Measurements from ENCODE around the gene SGPP2. TPM values are rescaled to one million over a fixed set of nuclear protein-coding genes. Genes with fewer than 3 reads are reported as not detected.

Gene SGPP2
- polyA plus RNA-seq, 1 donor (not counting 4 experiments of a cell fraction or from before 2014, with no cell fraction given) = 2.6 TPM

DNA sequence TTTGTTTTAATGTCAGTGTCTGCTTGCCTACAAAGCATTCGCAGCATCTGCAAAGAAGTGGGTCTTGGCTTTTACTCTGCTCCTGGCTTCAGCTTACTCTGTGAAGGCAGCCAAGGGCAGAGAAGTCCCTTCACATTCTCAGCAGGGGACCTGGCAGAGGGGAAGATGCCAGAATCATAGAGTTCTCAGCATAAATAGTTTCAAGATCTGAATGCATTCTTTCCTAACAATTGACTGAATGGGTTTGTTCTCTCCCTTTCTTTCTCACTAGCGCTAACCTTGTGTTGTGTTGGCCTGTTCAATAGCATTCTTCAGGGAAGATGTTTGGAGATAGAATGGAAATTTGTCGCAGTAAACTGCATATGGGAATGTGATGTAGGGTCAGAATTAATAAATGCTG is 124.6 kb downstream of the SGPP2 start:
- no peaks in the 10 kb centered on the region for H3K4me1 ChIP-seq (ENCODE audit: control insufficient read depth, extremely low read depth, insufficient read depth, low read length)
- dilution Hi-C loops (cut with MboI; ENCODE audit: extremely low pct_ligation_motif_present, low sequenced_read_pairs) = no loop called here
- no peak for FAIRE-seq

DNA sequence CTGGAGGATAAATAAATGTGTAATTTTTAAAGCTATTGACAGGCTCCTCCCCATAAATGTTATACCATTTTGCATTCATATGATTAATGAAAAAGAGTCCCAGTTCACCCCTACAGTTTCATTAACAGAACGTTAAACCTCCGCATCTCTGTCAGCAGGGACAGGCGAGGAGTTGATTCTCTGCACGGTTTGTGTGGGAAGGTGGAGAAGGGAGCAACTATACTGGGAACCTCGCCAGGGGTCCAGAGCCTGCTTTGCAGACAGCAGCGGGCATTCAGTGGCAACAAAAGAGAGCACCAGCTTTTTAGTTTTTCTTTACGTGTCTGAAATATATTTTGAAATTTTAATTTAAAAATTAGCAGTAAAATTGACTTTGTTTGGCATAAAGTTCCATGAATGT is 130.2 kb downstream of the SGPP2 start:
- Histone ChIP-seq H3K4me3 (ENCODE audit: control insufficient read depth in 2 of 3, extremely low read depth in 1 of 3, insufficient read depth in 2 of 3, low read depth in 1 of 3, low read length in 3 of 3) (no peak overlapping the region), H3K27me3 (ENCODE audit: control insufficient read depth, extremely low read depth, insufficient read depth, low read length) (peaks cover 4% of the 10 kb centered on the region), H3K27ac (ENCODE audit: control insufficient read depth, insufficient read depth, low read length) (no peak overlapping the region), H3K9me3 (ENCODE audit: control insufficient read depth, low read depth, low read length) (no peaks in the 10 kb centered on the region), H4K20me1 (ENCODE audit: control insufficient read depth, extremely low read depth, insufficient read depth, low read length) (no peaks in the 10 kb centered on the region), H3K79me2 (ENCODE audit: control insufficient read depth, insufficient read depth, low read length) (no peaks in the 10 kb centered on the region), H3K9me1 (ENCODE audit: control insufficient read depth, extremely low read depth, insufficient read depth, low read length) (no peaks in the 10 kb centered on the region), H2AFZ (ENCODE audit: control insufficient read depth, low read length) (no peak overlapping the region), H3K36me3 (ENCODE audit: control insufficient read depth in 2 of 2, extremely low read depth in 1 of 2, insufficient read depth in 2 of 2, low read length in 2 of 2) (no peaks in the 10 kb centered on the region), H3K4me2 (ENCODE audit: control insufficient read depth, extremely low read depth, insufficient read depth, low read depth, low read length) (no peak overlapping the region), H3K4me1 (ENCODE audit: control insufficient read depth, extremely low read depth, insufficient read depth, low read length) (no peaks in the 10 kb centered on the region), H3K9ac (ENCODE audit: control insufficient read depth, extremely low read depth, insufficient read depth, low read length) (no peak overlapping the region)
- dilution Hi-C loops (cut with MboI; ENCODE audit: extremely low pct_ligation_motif_present, low sequenced_read_pairs) = no loop called here
- FAIRE-seq (no peak), DNase-seq (ENCODE audit: low read depth, low spot score) (no peak)
- TF ChIP-seq, protein P1, sequence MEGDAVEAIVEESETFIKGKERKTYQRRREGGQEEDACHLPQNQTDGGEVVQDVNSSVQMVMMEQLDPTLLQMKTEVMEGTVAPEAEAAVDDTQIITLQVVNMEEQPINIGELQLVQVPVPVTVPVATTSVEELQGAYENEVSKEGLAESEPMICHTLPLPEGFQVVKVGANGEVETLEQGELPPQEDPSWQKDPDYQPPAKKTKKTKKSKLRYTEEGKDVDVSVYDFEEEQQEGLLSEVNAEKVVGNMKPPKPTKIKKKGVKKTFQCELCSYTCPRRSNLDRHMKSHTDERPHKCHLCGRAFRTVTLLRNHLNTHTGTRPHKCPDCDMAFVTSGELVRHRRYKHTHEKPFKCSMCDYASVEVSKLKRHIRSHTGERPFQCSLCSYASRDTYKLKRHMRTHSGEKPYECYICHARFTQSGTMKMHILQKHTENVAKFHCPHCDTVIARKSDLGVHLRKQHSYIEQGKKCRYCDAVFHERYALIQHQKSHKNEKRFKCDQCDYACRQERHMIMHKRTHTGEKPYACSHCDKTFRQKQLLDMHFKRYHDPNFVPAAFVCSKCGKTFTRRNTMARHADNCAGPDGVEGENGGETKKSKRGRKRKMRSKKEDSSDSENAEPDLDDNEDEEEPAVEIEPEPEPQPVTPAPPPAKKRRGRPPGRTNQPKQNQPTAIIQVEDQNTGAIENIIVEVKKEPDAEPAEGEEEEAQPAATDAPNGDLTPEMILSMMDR (optimal IDR thresholded peaks at IDR 0.05 in 1 of 3, IDR thresholded peaks at IDR 0.05 in 1 of 3, conservative IDR thresholded peaks at IDR 0.05 in 1 of 3; ENCODE audit: extremely low read depth in 1 of 3, insufficient read depth in 2 of 3, low read length in 3 of 3) = no peak
- TF ChIP-seq EZH2 (IDR thresholded peaks at IDR 0.05; ENCODE audit: low read length) = no peak

More for the DNA sequence above, 124.6 kb downstream of the SGPP2 start:
- H3K36me3 ChIP-seq (ENCODE audit: control insufficient read depth in 2 of 2, extremely low read depth in 1 of 2, insufficient read depth in 2 of 2, low read length in 2 of 2) = no peaks in the 10 kb centered on the region
- no peak overlapping the region for H3K4me3 ChIP-seq (ENCODE audit: control insufficient read depth in 2 of 3, extremely low read depth in 1 of 3, insufficient read depth in 2 of 3, low read depth in 1 of 3, low read length in 3 of 3)
- DNase-seq (ENCODE audit: low read depth, low spot score) = no peak
- no peak overlapping the region for H3K27ac ChIP-seq (ENCODE audit: control insufficient read depth, insufficient read depth, low read length)
- H3K9ac ChIP-seq (ENCODE audit: control insufficient read depth, extremely low read depth, insufficient read depth, low read length) = no peak overlapping the region
- H3K79me2 ChIP-seq (ENCODE audit: control insufficient read depth, insufficient read depth, low read length) = no peaks in the 10 kb centered on the region
- no peaks in the 10 kb centered on the region for H3K27me3 ChIP-seq (ENCODE audit: control insufficient read depth, extremely low read depth, insufficient read depth, low read length)
- H4K20me1 ChIP-seq (ENCODE audit: control insufficient read depth, extremely low read depth, insufficient read depth, low read length) = no peaks in the 10 kb centered on the region
- no peak overlapping the region for H2AFZ ChIP-seq (ENCODE audit: control insufficient read depth, low read length)
- H3K4me2 ChIP-seq (ENCODE audit: control insufficient read depth, extremely low read depth, insufficient read depth, low read depth, low read length) = no peak overlapping the region
- no peaks in the 10 kb centered on the region for H3K9me1 ChIP-seq (ENCODE audit: control insufficient read depth, extremely low read depth, insufficient read depth, low read length)
- TF ChIP-seq EZH2 (IDR thresholded peaks at IDR 0.05; ENCODE audit: low read length) = no peak
- TF ChIP-seq, protein P1 (optimal IDR thresholded peaks at IDR 0.05 in 1 of 3, IDR thresholded peaks at IDR 0.05 in 1 of 3, conservative IDR thresholded peaks at IDR 0.05 in 1 of 3; ENCODE audit: extremely low read depth in 1 of 3, insufficient read depth in 2 of 3, low read length in 3 of 3) = no peak
- H3K9me3 ChIP-seq (ENCODE audit: control insufficient read depth, low read depth, low read length) = no peaks in the 10 kb centered on the region
